GM06990 (cell line): ENCODE measurements around the gene PPP4C.

ENCODE experiments used
- DNase-seq: peaks from one replicate; pipeline ENCODE4 v3.0.0-alpha.2; 2011; ENCODE audit not compliant: insufficient read length; ENCODE audit errors: extremely low read depth
- H3K27me3 ChIP-seq: replicated peaks from 2 replicates; pipeline ENCODE4 v1.6.0; 2011; ENCODE audit warnings: low read length; ENCODE audit not compliant: control insufficient read depth, insufficient read depth
- H3K36me3 ChIP-seq: 2 replicates; pipeline ENCODE4 v1.5.1; 2011; ENCODE audit warnings: low read length; ENCODE audit not compliant: control insufficient read depth, insufficient read depth
- H3K4me3 ChIP-seq: replicated peaks from 2 replicates; pipeline ENCODE4 v1.5.1; 2011; ENCODE audit warnings: low read depth, mild to moderate bottlenecking, control low read depth, low read length
- CTCF ChIP-seq: IDR thresholded peaks from 2 replicates; pipeline ENCODE4 v1.5.1; 2011; ENCODE audit warnings: low read length, control low read depth, mild to moderate bottlenecking, inconsistent platforms; ENCODE audit not compliant: insufficient read depth, poor library complexity, severe bottlenecking

Gene PPP4C

GRCh38 chr16:30131869-30132475, 56.2 kb downstream of the PPP4C start:
- no peaks in the 10 kb centered on the region for H3K27me3 ChIP-seq
- no peak for TF ChIP-seq CTCF
- no peaks in the 10 kb centered on the region for H3K36me3 ChIP-seq
- no peak overlapping the region for H3K4me3 ChIP-seq
- no peak for DNase-seq

- DNase-seq, result no peak
- TF ChIP-seq CTCF, result no peak
- no peak overlapping the region for H3K4me3 ChIP-seq
Observed at GRCh38 chr16:30132591-30132990, 56.8 kb downstream of the PPP4C start.

More at GRCh38 chr16:30132591-30132990, 56.8 kb downstream of the PPP4C start:
- no peaks in the 10 kb centered on the region for H3K36me3 ChIP-seq
- no peaks in the 10 kb centered on the region for H3K27me3 ChIP-seq
